GM12872 (cell line): ENCODE measurements around the gene SLF2.

ENCODE experiments used
- CTCF ChIP-seq: IDR thresholded peaks from 3 replicates; pipeline ENCODE4 v1.5.1; 2011; ENCODE audit warnings: low read depth, mild to moderate bottlenecking, low read length, moderate library complexity; ENCODE audit not compliant: insufficient read depth

SLF2 gene

GRCh38 chr10:100875484-100876166, 37.1 kb upstream of the SLF2 start:
- TF ChIP-seq CTCF, result no peak

- TF ChIP-seq CTCF, result no peak
Observed at GRCh38 chr10:100876585-100877460, 35.9 kb upstream of the SLF2 start.

- TF ChIP-seq CTCF, result no peak
Observed at GRCh38 chr10:100877461-100877850, 35.3 kb upstream of the SLF2 start.

- peak; percentile 62 for TF ChIP-seq CTCF
Observed at GRCh38 chr10:100878291-100878910, 34.4 kb upstream of the SLF2 start.

- no peak for TF ChIP-seq CTCF
Observed at GRCh38 chr10:100879741-100880360, 32.9 kb upstream of the SLF2 start.

- no peak for TF ChIP-seq CTCF
Observed at GRCh38 chr10:100881556-100882213, 31.1 kb upstream of the SLF2 start.
